NT2/D1 (cell line): ENCODE data around the gene PPP1R1B.

Experiments
- SUZ12 ChIP-seq: IDR thresholded peaks from 2 replicates; pipeline ENCODE4 v1.6.1; 2011; ENCODE audit not compliant: insufficient read length, insufficient read depth; ENCODE audit errors: extremely low read depth
- YY1 ChIP-seq: IDR thresholded peaks from 2 replicates; pipeline ENCODE4 v1.6.1; 2011; ENCODE audit not compliant: insufficient read length, insufficient read depth

GRCh38 chr17:39582658-39583057, 44.1 kb upstream of the PPP1R1B start:
- TF ChIP-seq SUZ12, result no peak
- no peak for TF ChIP-seq YY1
